B cell (primary cell): Measurements from ENCODE around the gene GASK1A. TPM values are rescaled to one million over a fixed set of nuclear protein-coding genes. Genes with fewer than 3 reads are reported as not detected.

Experiments used
- ATAC-seq: fragments of 200-7000 bp; cut with Tn5 transposase; one replicate; pipeline ENCODE4 v1.10.0; 2021; ENCODE audit warnings: low read depth, mild to moderate bottlenecking, moderate number of reproducible peaks, moderate library complexity
- CTCF ChIA-PET: fragments of 350-600 bp; sonication (Branson Sonifier 250); formaldehyde crosslinking; loops from one replicate; lab custom pipeline; 2021; ENCODE audit warnings: antibody characterized with exemption, inconsistent platforms; lab: Charles Lee
- POLR2A ChIA-PET: fragments of 350-600 bp; sonication (Branson Sonifier 250); formaldehyde crosslinking; loops from one replicate; lab custom pipeline; 2021; ENCODE audit warnings: antibody characterized with exemption; lab: Charles Lee
- DNase-seq: peaks from one replicate; pipeline ENCODE4 v3.0.0; 2013
- H2AFZ ChIP-seq: 2 replicates; pipeline ENCODE4 v1.6.1; 2012; ENCODE audit warnings: mild to moderate bottlenecking, low read depth, low read length; ENCODE audit not compliant: insufficient read depth, poor library complexity, severe bottlenecking
- H3K27ac ChIP-seq, 2 donors: 1 replicate in 1 of 2; 2 replicates in 1 of 2; pipeline ENCODE4 v1.5.1; 2012 to 2013; ENCODE audit warnings: low read length in 2 of 2, mild to moderate bottlenecking in 2 of 2, moderate library complexity in 1 of 2
- H3K27me3 ChIP-seq, 4 experiments: fragments of 200-600 bp in 1 of 4; sonication (generic) in 1 of 4; replicated peaks in 1 of 4; 1 replicate in 2 of 4; 2 replicates in 2 of 4; pipeline versions ENCODE4 v1.6.1 to v1.7.0; 2013 to 2016; ENCODE audit warnings: low read length in 3 of 4, mild to moderate bottlenecking in 2 of 4, mixed read lengths in 1 of 4, moderate library complexity in 1 of 4; ENCODE audit not compliant: insufficient read depth in 4 of 4, control insufficient read depth in 3 of 4; ENCODE audit errors: control extremely low read depth in 1 of 4
- H3K36me3 ChIP-seq, 2 experiments: replicated peaks in 1 of 2; 1 replicate in 1 of 2; 2 replicates in 1 of 2; pipeline versions ENCODE4 v1.6.1 to v1.7.1; 2013; ENCODE audit warnings: low read length in 1 of 2; ENCODE audit not compliant: insufficient read depth in 2 of 2, control insufficient read depth in 1 of 2; ENCODE audit errors: control extremely low read depth in 1 of 2, extremely low read depth in 1 of 2
- H3K4me1 ChIP-seq, 2 donors: fragments of 200-600 bp in 1 of 2; sonication (generic) in 1 of 2; 1 replicate in 1 of 2; 2 replicates in 1 of 2; pipeline versions ENCODE4 v1.5.1 to v1.6.1; 2013 to 2017; ENCODE audit warnings: low read length in 2 of 2; ENCODE audit not compliant: control insufficient read depth in 2 of 2, insufficient read depth in 2 of 2
- H3K4me2 ChIP-seq: replicated peaks from 2 replicates; pipeline ENCODE3; 2012; ENCODE audit warnings: mild to moderate bottlenecking, low read depth, low read length; ENCODE audit not compliant: poor library complexity, severe bottlenecking
- H3K4me3 ChIP-seq, 5 experiments: fragments of 200-600 bp in 1 of 5; sonication (generic) in 1 of 5; 1 replicate in 3 of 5; 2 replicates in 2 of 5; pipeline versions ENCODE4 v1.5.1 to v1.7.0; 2011 to 2016; ENCODE audit warnings: low read length in 4 of 5, mild to moderate bottlenecking in 4 of 5, low read depth in 2 of 5, control low read depth in 1 of 5, moderate library complexity in 1 of 5; ENCODE audit not compliant: insufficient read depth in 1 of 5; ENCODE audit errors: control extremely low read depth in 1 of 5, extremely low read depth in 1 of 5
- H3K79me2 ChIP-seq: fragments of 200-600 bp; sonication (generic); one replicate; pipeline ENCODE4 v1.6.0; 2016; ENCODE audit warnings: low read length; ENCODE audit not compliant: control insufficient read depth, insufficient read depth
- H3K9ac ChIP-seq: fragments of 200-600 bp; sonication (generic); 2 replicates; pipeline ENCODE4 v1.6.1; 2017; ENCODE audit warnings: mild to moderate bottlenecking, low read length, moderate library complexity
- H3K9me3 ChIP-seq, 3 donors: one replicate each; pipeline versions ENCODE4 v1.6.1 to v1.7.1; 2013; ENCODE audit warnings: low read length in 2 of 3; ENCODE audit not compliant: control insufficient read depth in 2 of 3, insufficient read depth in 1 of 3; ENCODE audit errors: control extremely low read depth in 1 of 3
- H4K20me1 ChIP-seq: 2 replicates; pipeline ENCODE4 v1.6.0; 2012; ENCODE audit warnings: mild to moderate bottlenecking, low read length; ENCODE audit not compliant: insufficient read depth, control insufficient read depth, poor library complexity, severe bottlenecking
- H3K27ac Mint-ChIP-seq: one replicate; pipeline ENCODE4 v1.8.0; 2021; ENCODE audit warnings: mixed read lengths
- H3K27me3 Mint-ChIP-seq: one replicate; pipeline ENCODE4 v1.8.0; 2021; ENCODE audit warnings: mixed read lengths
- H3K4me1 Mint-ChIP-seq: one replicate; pipeline ENCODE4 v1.8.0; 2021; ENCODE audit warnings: mixed read lengths
- H3K4me3 Mint-ChIP-seq: one replicate; pipeline ENCODE4 v1.8.0; 2021; ENCODE audit warnings: mixed read lengths
- H3K9me3 Mint-ChIP-seq: one replicate; pipeline ENCODE4 v1.8.0; 2022; ENCODE audit warnings: mixed read lengths; ENCODE audit not compliant: insufficient read depth
- EZH2 ChIP-seq: IDR thresholded peaks from 2 replicates; pipeline ENCODE4 v1.6.1; 2012; ENCODE audit warnings: borderline replicate concordance, low read depth, mild to moderate bottlenecking, moderate library complexity, low read length; ENCODE audit not compliant: insufficient read depth, poor library complexity, severe bottlenecking
- WGBS: methylation state at CpG from one replicate; pipeline ENCODE4 v1.1.5; 2013; ENCODE audit warnings: missing lambda C conversion rate; ENCODE audit not compliant: insufficient coverage; 5-methylcytosine and 5-hydroxymethylcytosine counted together
- intact Hi-C: fragments of 100-400 bp; cut with micrococcal nuclease; formaldehyde crosslinking; loops from one replicate; pipeline ENCODE4 v1.10.0; 2022
- polyA plus RNA-seq: library from polyadenylated mRNA; depleted of rRNA; stranded (reverse); fragments of >200 nt; gene quantifications from 2 replicates; pipeline ENCODE4 v1.2.3, GENCODE V29; 2012
- total RNA-seq, 2 donors: library from RNA; stranded (reverse); fragments of 120-200 nt in 1 of 2; gene quantifications; 1 replicate in 1 of 2; 2 replicates in 1 of 2; pipeline versions ENCODE4 v1.2.3 to v1.2.4, GENCODE V29; 2013 to 2022
- TF ChIP-seq, protein P1 (sequence below): fragments of 200-600 bp; IDR thresholded peaks from one replicate; pipeline ENCODE4 v1.8.0; 2022; ENCODE audit warnings: antibody characterized with exemption, mild to moderate bottlenecking

The GASK1A gene
- total and polyA plus RNA-seq, 2 donors (not counting 1 experiment from before 2014, with no cell fraction given), result not detected

GRCh38 chr3:43030162-43030935 is 51.2 kb downstream of the GASK1A start:
- no peaks in the 10 kb centered on the region for H3K4me1 ChIP-seq
- no peaks in the 10 kb centered on the region for H3K36me3 ChIP-seq
- no peak overlapping the region for H3K9ac ChIP-seq
- no peak overlapping the region for H3K27ac ChIP-seq
- H3K9me3 ChIP-seq, result no peaks in the 10 kb centered on the region
- Mint-ChIP-seq H3K4me1 (no peaks in the 10 kb centered on the region), H3K4me3 (no peak overlapping the region), H3K27ac (no peak overlapping the region), H3K9me3 (no peaks in the 10 kb centered on the region), H3K27me3 (peaks cover 5% of the 10 kb centered on the region)
- CTCF ChIA-PET, result no interaction called here
- TF ChIP-seq, protein P1, sequence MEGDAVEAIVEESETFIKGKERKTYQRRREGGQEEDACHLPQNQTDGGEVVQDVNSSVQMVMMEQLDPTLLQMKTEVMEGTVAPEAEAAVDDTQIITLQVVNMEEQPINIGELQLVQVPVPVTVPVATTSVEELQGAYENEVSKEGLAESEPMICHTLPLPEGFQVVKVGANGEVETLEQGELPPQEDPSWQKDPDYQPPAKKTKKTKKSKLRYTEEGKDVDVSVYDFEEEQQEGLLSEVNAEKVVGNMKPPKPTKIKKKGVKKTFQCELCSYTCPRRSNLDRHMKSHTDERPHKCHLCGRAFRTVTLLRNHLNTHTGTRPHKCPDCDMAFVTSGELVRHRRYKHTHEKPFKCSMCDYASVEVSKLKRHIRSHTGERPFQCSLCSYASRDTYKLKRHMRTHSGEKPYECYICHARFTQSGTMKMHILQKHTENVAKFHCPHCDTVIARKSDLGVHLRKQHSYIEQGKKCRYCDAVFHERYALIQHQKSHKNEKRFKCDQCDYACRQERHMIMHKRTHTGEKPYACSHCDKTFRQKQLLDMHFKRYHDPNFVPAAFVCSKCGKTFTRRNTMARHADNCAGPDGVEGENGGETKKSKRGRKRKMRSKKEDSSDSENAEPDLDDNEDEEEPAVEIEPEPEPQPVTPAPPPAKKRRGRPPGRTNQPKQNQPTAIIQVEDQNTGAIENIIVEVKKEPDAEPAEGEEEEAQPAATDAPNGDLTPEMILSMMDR, result no peak
- TF ChIP-seq EZH2, result no peak
- DNase-seq (no peak), ATAC-seq (no peak)
- WGBS, result 92% methylated on average over 10 of the region's 15 CpGs
- H4K20me1 ChIP-seq, result no peaks in the 10 kb centered on the region
- intact Hi-C loops, result no loop called here
- H3K4me2 ChIP-seq, result no peak overlapping the region
- H3K79me2 ChIP-seq, result no peaks in the 10 kb centered on the region
- H2AFZ ChIP-seq, result no peak overlapping the region
- H3K27me3 ChIP-seq, result no peaks in the 10 kb centered on the region
- no peak overlapping the region for H3K4me3 ChIP-seq
- POLR2A ChIA-PET, result no interaction called here

DNA sequence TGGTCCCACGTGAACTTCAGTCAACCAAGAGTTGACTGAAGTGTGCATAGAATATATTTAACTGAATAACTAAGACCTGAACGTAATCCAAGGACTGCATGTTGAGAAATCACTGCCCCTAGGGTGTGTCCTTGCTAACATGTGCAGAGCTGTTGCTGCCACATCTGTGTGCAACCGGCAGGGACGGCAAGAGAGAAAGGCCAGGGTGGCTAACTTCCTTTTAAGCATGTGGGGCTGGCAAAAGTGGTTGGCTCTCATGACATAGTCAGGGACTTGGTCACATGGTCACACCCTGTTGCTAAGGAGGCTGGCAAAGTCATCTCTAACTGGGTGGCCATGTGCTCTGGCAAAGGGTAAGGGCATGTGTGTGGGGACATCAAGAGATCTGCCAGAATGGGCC is 52.4 kb downstream of the GASK1A start:
- no peaks in the 10 kb centered on the region for H3K36me3 ChIP-seq
- ATAC-seq, result no peak
- no peak overlapping the region for H3K27ac ChIP-seq
- TF ChIP-seq, protein P1, result no peak
- no peak for TF ChIP-seq EZH2
- H3K27me3 ChIP-seq, result no peaks in the 10 kb centered on the region
- H3K4me3 ChIP-seq, result no peak overlapping the region
- DNase-seq, result no peak
- H3K4me3 Mint-ChIP-seq, result no peak overlapping the region
- no peaks in the 10 kb centered on the region for H3K4me1 Mint-ChIP-seq
- H3K27ac Mint-ChIP-seq, result no peak overlapping the region
- H3K4me2 ChIP-seq, result no peak overlapping the region
- no peak overlapping the region for H2AFZ ChIP-seq
- no peaks in the 10 kb centered on the region for H3K9me3 ChIP-seq
- H3K9me3 Mint-ChIP-seq, result no peaks in the 10 kb centered on the region
- WGBS, result 55% methylated on average over 4 of the region's 4 CpGs
- CTCF ChIA-PET, result no interaction called here
- H3K79me2 ChIP-seq, result no peaks in the 10 kb centered on the region
- peaks cover 5% of the 10 kb centered on the region for H3K27me3 Mint-ChIP-seq
- no peaks in the 10 kb centered on the region for H3K4me1 ChIP-seq
- intact Hi-C loops, result no loop called here
- H4K20me1 ChIP-seq, result no peaks in the 10 kb centered on the region
- POLR2A ChIA-PET, result no interaction called here
- no peak overlapping the region for H3K9ac ChIP-seq
